Measurements from ENCODE around the gene IL17RD. TPM values are rescaled to one million over a fixed set of nuclear protein-coding genes. Genes with fewer than 3 reads are reported as not detected.

The IL17RD gene
- total RNA-seq = 0.02 TPM in 1 of 2 replicates, not detected in the other

- intact Hi-C loops (cut with micrococcal nuclease) = no loop called here
These were observed at the start of gene IL17RD for GRCh38 chr3:57164657-57165573. TSS of gene IL17RD (minus strand) at chr3:57165353. CDS start at chr3:57165286, 67 bp downstream.

GRCh38 chr3:57206423-57206822 lies 41.3 kb upstream of the IL17RD start:
- intact Hi-C loops (cut with micrococcal nuclease) = no loop called here

DNA sequence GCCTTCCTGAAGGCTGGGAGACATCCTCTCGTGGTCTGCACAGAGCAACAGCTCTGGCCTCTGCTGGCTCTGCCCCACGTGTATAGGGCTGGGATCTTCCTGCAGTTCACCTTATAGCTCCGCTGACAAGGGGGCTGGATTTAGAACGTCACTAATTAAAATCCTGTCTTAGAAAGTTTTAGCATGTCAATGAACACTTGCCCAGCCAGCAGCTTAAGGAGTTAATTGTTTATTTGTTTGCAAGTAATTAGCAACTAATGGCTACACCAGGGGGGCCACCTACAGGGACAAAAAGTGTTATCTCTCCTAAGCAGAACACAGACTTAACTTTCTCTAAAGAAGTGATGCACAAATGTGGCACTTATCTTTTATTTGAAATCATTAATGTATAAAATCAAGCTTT lies 34.7 kb upstream of the IL17RD start, which contains the start of gene HESX1:
Gene HESX1, minus strand, starts transcription at position 84 of the 403 bp plus-strand sequence. Its CDS starts 60 bp downstream, at position 24.
- intact Hi-C loops (cut with micrococcal nuclease) = no loop called here

DNA sequence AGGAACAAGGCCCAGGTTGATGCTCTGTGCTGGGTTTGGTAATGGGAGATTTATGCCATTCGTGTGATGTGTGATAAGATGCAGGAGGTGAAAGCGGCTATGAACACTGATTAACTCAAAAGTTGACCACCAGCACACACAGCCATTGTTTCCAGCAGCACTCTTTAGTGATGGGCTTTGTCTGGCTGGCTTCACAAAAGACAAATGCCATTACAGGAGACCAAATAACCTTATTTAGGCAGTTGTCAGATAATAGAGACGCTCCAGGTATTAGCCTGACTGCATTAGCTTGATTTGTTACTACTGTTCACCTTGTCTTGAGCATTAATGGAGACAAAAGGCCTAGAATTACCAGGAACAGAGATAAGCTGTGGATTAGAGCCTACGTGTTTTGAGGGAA lies 29.5 kb upstream of the IL17RD start:
- intact Hi-C loops (cut with micrococcal nuclease) = no loop called here

- intact Hi-C loops (cut with micrococcal nuclease) = no loop called here
These were observed 26.9 kb upstream of the IL17RD start for GRCh38 chr3:57192028-57192427.

GRCh38 chr3:57184526-57184925 lies 19.4 kb upstream of the IL17RD start:
- intact Hi-C loops (cut with micrococcal nuclease) = no loop called here

- intact Hi-C loops (cut with micrococcal nuclease) = no loop called here
These were observed 14.6 kb upstream of the IL17RD start for GRCh38 chr3:57179580-57180410.

DNA sequence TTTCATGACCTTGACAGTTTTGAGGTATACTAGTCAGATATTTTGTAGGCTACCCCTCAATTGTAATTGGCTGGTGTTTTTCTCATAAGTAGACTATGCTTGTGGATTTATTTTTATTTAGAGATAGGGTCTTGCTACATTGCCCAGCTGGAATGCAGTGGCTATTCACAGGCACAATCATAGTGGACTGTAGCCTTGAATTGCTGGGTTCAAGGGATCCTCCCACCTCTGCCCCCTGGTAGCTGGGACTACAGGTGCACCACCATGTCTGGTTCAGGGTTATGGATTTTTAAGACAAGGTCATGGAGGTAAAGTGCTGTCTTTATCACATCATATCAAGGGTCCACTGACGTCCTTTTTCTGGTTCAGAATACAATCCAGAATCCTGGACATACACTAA lies 10.9 kb upstream of the IL17RD start:
- intact Hi-C loops (cut with micrococcal nuclease) = no loop called here

- intact Hi-C loops (cut with micrococcal nuclease) = no loop called here
These were observed 8.5 kb upstream of the IL17RD start for GRCh38 chr3:57173687-57174086.

GRCh38 chr3:57170946-57171345 lies 5.8 kb upstream of the IL17RD start:
- intact Hi-C loops (cut with micrococcal nuclease) = loop anchor here (2.0 kb wide), 1 partner anchor 58 kb away; no protein-coding TSS in a partner anchor

DNA sequence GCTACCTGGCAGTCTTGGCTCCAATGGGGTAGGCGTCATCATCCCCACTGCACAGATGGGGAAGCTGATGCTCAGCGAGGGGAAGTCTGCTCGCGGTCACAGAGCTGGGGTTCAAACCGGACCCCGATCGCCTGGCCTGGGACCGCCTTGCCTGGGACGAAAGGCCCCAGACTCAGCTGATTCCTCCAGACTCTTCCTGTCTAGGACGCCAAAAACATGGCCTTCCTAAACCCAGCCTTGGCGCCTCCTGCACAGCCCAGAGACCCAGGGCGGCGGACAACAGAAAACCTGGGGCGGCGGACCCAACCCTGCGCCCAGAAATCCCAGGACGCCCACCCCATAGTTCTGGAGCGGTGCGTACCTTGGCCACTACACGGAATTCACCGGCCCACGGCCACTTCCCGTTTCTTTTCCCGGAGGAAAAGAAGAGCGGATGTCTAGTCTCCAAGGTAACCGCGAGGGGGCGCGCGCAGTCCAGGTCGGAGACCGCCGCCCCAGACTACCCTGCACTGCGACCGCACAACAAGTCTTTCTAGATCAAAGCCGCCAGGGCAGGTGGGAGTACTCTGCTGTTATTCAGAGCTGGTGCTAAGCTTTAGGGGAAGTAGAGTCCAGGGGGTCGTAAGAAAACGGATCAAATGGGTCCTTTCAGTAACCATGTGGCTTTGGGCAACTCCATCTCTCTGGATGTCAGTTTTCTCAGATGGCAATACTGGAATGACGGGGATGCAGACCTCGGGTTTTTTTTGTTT lies 4.9 kb upstream of the IL17RD start:
- intact Hi-C loops (cut with micrococcal nuclease) = loop anchor here (2.0 kb wide), 1 partner anchor 59 kb away; no protein-coding TSS in a partner anchor

GRCh38 chr3:57169108-57169507 lies 4.0 kb upstream of the IL17RD start:
- intact Hi-C loops (cut with micrococcal nuclease) = no loop called here

DNA sequence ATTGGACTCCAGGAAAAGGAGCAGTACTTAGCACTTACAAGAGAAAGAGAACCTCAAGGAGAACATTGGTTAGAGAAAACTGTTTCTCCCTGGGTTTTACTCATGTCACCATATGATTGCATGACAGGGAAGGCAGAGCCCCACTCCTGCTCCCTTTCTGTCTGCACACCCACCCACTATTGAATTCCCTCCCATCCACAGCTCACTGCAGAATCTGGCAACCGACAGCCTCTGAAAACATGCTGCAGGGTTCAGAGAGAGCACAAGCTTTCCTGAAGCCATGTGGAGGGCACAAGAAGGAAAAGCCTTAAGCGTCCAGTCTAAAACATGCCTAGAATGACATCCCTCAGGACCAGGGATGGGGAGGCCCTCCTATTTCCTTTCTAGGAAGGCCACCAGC lies 3.0 kb upstream of the IL17RD start:
- intact Hi-C loops (cut with micrococcal nuclease) = no loop called here

- intact Hi-C loops (cut with micrococcal nuclease) = no loop called here
These were observed 1.5 kb upstream of the IL17RD start for GRCh38 chr3:57166660-57167059.

DNA sequence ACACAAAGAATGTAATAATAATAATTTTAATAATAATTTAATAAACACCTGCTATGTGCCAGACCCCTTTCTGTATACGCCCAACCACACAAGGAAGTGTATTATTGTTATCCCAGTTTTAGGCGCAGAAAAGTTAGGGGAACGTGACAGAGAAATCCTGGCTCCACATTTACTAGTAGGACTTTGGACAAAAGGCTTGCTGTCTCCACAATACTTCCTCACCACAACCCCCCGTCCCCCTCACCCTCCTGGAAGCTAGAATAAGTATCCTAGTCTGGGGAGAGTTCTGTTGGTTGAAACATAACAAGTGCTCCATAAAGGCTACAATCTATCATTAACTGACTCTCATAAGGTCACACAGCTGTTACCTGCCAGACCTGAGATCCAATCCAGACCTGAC lies 488 bp upstream of the IL17RD start:
- intact Hi-C loops (cut with micrococcal nuclease) = no loop called here

DNA sequence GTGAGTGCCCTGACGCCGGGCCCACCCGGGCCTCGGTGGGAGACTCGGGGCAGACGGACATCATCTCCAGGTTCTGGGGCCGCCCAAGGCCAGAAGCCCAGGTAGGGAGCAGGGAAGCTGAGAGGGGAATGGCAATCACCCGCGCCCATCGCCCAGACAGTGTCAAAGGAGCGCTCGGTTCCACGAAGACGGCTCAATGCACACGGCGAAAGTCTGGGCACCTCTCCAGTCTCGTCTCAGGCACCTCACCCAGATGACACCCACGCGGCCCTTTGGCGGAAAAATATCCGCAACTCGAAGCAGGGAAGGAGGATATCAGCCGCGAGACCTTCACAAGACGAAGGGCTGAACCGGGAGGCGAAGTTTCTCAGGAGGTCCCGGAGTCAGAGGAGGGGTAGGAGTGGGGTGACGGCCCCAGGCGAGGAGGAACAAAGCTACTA lies 916 bp downstream of the IL17RD start:
- intact Hi-C loops (cut with micrococcal nuclease) = no loop called here

DNA sequence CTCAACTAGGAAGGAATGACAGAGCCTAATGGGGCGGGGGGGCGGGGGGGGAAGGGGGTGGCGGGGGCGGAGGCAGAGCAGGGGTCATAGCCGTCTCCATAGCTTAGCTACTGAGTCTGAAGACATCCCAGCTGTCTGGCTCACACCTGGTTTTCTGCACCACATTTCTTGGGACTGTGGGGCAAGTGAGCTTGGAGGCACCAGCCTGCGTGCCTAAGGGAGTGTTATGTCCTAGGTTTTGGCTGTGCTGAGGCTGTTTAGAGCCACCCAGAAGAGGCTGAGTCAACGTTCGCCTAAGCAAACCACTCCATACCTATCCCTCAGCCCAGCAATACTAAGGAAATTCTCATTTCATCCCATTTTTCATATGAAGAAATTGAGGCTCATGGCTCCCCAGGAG lies 1.4 kb downstream of the IL17RD start:
- intact Hi-C loops (cut with micrococcal nuclease) = no loop called here

- intact Hi-C loops (cut with micrococcal nuclease) = no loop called here
These were observed 3.2 kb downstream of the IL17RD start for GRCh38 chr3:57161915-57162314.

DNA sequence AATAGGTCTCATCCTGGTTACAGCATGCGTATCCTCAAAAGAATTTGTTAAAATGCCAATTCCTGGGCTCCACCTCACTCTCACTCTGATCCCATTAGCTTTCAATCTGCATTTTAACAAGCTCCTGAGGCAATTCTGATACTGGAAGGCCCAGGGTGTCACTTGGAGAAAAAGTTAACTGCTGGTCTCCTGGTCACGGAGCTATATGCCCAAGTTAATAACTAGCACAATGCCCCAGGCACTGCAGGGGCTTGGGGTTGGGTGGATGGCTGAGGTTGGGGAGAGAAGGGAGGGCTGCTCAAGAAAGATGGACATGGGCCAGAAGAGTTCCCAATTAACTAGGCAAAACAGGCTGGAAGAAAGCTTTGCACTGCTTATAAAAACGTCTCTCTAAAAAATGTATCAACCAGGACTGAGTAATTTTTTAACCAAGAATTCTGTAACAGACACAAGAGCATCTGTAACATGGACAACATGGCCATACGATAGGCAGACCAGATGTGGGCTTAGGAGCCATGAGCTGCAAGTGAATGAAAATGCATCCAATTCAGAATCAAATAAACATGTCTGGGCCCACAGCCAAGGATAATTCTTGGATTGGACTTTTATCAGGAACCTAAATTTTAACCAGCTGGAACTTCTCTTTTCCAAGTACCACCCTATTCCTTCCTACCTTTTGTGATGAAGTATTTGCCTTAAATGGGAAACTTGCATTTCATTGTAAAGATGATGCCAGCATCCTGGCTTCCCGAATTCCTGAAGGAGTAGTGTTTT lies 4.2 kb downstream of the IL17RD start:
- intact Hi-C loops (cut with micrococcal nuclease) = no loop called here

GRCh38 chr3:57160076-57160764 lies 4.9 kb downstream of the IL17RD start:
- intact Hi-C loops (cut with micrococcal nuclease) = no loop called here

Measured in T-helper 2 cell treated with Interferon-gamma antibody and Interleukin-4, amounts not matched to agents 100 ng/mL and 5 ng/mL, for 36 hours (primary cell).